Measurements from ENCODE around the gene ZNF697. TPM values are rescaled to one million over a fixed set of nuclear protein-coding genes. Genes with fewer than 3 reads are reported as not detected.
A peak's percentile ranks its signal among the peaks of the same experiment; 100 is the strongest.

Gene ZNF697
- total and polyA plus RNA-seq, 2 donors (not counting 1 experiment from before 2014, with no cell fraction given) = not detected

DNA sequence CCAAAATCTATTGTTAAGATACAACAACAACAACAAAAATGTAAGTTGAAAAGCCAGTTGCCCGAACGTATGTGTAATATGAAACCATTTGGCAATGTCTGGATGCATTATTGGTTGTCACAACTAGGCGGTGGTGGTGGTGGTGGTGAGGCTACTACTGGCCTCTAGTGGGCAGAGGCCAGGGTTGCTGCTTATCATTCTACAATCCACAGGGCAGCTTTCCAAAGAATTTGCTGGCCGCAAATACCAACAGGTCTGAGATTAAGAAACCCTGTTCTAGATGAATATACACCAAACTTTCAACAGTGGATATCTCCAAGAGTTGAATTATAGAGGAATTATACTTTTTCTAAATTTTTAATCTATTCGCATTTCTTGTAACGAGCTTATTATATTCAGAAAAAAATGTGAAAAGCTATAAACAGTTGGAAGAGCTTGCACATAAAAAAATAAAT, 26.8 kb upstream of the ZNF697 start:
- Histone ChIP-seq H3K27ac (ENCODE audit: low read length in 2 of 2) (no peak overlapping the region), H4K20me1 (ENCODE audit: control insufficient read depth, insufficient read depth, low read length, poor library complexity, severe bottlenecking) (no peaks in the 10 kb centered on the region), H3K79me2 (ENCODE audit: control insufficient read depth, insufficient read depth, low read length) (no peaks in the 10 kb centered on the region), H3K4me3 (ENCODE audit: control extremely low read depth in 1 of 5, extremely low read depth in 1 of 5, insufficient read depth in 1 of 5, low read depth in 2 of 5, low read length in 4 of 5) (peak overlapping the region in 1 of 5 experiments; percentile 49), H3K36me3 (replicated peaks in 1 of 2; ENCODE audit: control extremely low read depth in 1 of 2, control insufficient read depth in 1 of 2, extremely low read depth in 1 of 2, insufficient read depth in 2 of 2, low read length in 1 of 2) (no peaks in the 10 kb centered on the region), H3K4me1 (ENCODE audit: control insufficient read depth in 2 of 2, insufficient read depth in 2 of 2, low read length in 2 of 2) (peaks cover 6 to 11% of the 10 kb centered on the region in 2 donors), H2AFZ (ENCODE audit: insufficient read depth, low read depth, low read length, poor library complexity, severe bottlenecking) (peak overlapping the region; percentile 50), H3K9ac (ENCODE audit: low read length) (peak overlapping the region; percentile 58), H3K27me3 (replicated peaks in 1 of 4; ENCODE audit: control extremely low read depth in 1 of 4, control insufficient read depth in 3 of 4, insufficient read depth in 4 of 4, low read length in 3 of 4) (peaks cover 0 to 14% (median 6%) of the 10 kb centered on the region in 4 experiments), H3K4me2 (replicated peaks; ENCODE audit: low read depth, low read length, poor library complexity, severe bottlenecking) (peak overlapping the region; percentile 65), H3K9me3 (ENCODE audit: control extremely low read depth in 1 of 3, control insufficient read depth in 2 of 3, insufficient read depth in 1 of 3, low read length in 2 of 3) (no peaks in the 10 kb centered on the region)
- WGBS (ENCODE audit: insufficient coverage) = no CpG with 5 or more reads among the region's 6 CpGs
- no peaks in the 10 kb centered on the region for H3K9me3 Mint-ChIP-seq (ENCODE audit: insufficient read depth)
- peak; percentile 51 for ATAC-seq (ENCODE audit: low read depth)
- POLR2A ChIA-PET = no interaction called here
- H3K27me3 Mint-ChIP-seq = peaks cover 35% of the 10 kb centered on the region
- peak; percentile 36 for DNase-seq
- intact Hi-C loops (cut with micrococcal nuclease) = loop anchor here (1.0 to 10.0 kb wide), 3 partner anchors 69 to 1520 kb away; no protein-coding TSS in a partner anchor
- CTCF ChIA-PET = interaction anchor here (0.6 to 4.5 kb wide), 19 partner anchors 9 to 534 kb away, joined by 3 to 25 read pairs (median 5); no protein-coding TSS in a partner anchor
- H3K4me1 Mint-ChIP-seq = peaks cover 8% of the 10 kb centered on the region
- H3K4me3 Mint-ChIP-seq = peak overlapping the region; percentile 29
- no peak overlapping the region for H3K27ac Mint-ChIP-seq
- no peak for TF ChIP-seq EZH2 (IDR thresholded peaks at IDR 0.05; ENCODE audit: borderline replicate concordance, insufficient read depth, low read depth, low read length, poor library complexity, severe bottlenecking)
- TF ChIP-seq, protein P1, sequence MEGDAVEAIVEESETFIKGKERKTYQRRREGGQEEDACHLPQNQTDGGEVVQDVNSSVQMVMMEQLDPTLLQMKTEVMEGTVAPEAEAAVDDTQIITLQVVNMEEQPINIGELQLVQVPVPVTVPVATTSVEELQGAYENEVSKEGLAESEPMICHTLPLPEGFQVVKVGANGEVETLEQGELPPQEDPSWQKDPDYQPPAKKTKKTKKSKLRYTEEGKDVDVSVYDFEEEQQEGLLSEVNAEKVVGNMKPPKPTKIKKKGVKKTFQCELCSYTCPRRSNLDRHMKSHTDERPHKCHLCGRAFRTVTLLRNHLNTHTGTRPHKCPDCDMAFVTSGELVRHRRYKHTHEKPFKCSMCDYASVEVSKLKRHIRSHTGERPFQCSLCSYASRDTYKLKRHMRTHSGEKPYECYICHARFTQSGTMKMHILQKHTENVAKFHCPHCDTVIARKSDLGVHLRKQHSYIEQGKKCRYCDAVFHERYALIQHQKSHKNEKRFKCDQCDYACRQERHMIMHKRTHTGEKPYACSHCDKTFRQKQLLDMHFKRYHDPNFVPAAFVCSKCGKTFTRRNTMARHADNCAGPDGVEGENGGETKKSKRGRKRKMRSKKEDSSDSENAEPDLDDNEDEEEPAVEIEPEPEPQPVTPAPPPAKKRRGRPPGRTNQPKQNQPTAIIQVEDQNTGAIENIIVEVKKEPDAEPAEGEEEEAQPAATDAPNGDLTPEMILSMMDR (IDR thresholded peaks at IDR 0.05) = no peak

- DNase-seq (no peak), ATAC-seq (ENCODE audit: low read depth) (no peak)
- Histone ChIP-seq H3K9me3 (ENCODE audit: control extremely low read depth in 1 of 3, control insufficient read depth in 2 of 3, insufficient read depth in 1 of 3, low read length in 2 of 3) (no peaks in the 10 kb centered on the region), H3K4me2 (replicated peaks; ENCODE audit: low read depth, low read length, poor library complexity, severe bottlenecking) (no peak overlapping the region), H3K27me3 (replicated peaks in 1 of 4; ENCODE audit: control extremely low read depth in 1 of 4, control insufficient read depth in 3 of 4, insufficient read depth in 4 of 4, low read length in 3 of 4) (peaks cover 0 to 14% (median 6%) of the 10 kb centered on the region in 4 experiments), H2AFZ (ENCODE audit: insufficient read depth, low read depth, low read length, poor library complexity, severe bottlenecking) (no peak overlapping the region), H3K27ac (ENCODE audit: low read length in 2 of 2) (no peak overlapping the region), H3K36me3 (replicated peaks in 1 of 2; ENCODE audit: control extremely low read depth in 1 of 2, control insufficient read depth in 1 of 2, extremely low read depth in 1 of 2, insufficient read depth in 2 of 2, low read length in 1 of 2) (no peaks in the 10 kb centered on the region), H3K4me1 (ENCODE audit: control insufficient read depth in 2 of 2, insufficient read depth in 2 of 2, low read length in 2 of 2) (peaks cover 6 to 11% of the 10 kb centered on the region in 2 donors), H3K79me2 (ENCODE audit: control insufficient read depth, insufficient read depth, low read length) (no peaks in the 10 kb centered on the region), H3K4me3 (ENCODE audit: control extremely low read depth in 1 of 5, extremely low read depth in 1 of 5, insufficient read depth in 1 of 5, low read depth in 2 of 5, low read length in 4 of 5) (no peak overlapping the region), H4K20me1 (ENCODE audit: control insufficient read depth, insufficient read depth, low read length, poor library complexity, severe bottlenecking) (no peaks in the 10 kb centered on the region), H3K9ac (ENCODE audit: low read length) (no peak overlapping the region)
- Mint-ChIP-seq H3K9me3 (ENCODE audit: insufficient read depth) (no peaks in the 10 kb centered on the region), H3K4me1 (peaks cover 8% of the 10 kb centered on the region), H3K4me3 (no peak overlapping the region), H3K27me3 (peaks cover 31% of the 10 kb centered on the region), H3K27ac (no peak overlapping the region)
- no peak for TF ChIP-seq EZH2 (IDR thresholded peaks at IDR 0.05; ENCODE audit: borderline replicate concordance, insufficient read depth, low read depth, low read length, poor library complexity, severe bottlenecking)
- TF ChIP-seq, protein P1 (IDR thresholded peaks at IDR 0.05) = no peak
- ChIA-PET CTCF (interaction anchor here (1.1 to 4.5 kb wide), 8 partner anchors 14 to 533 kb away, joined by 3 to 25 read pairs (median 6); no protein-coding TSS in a partner anchor), POLR2A (no interaction called here)
- 98% methylated on average over 3 of the region's 4 CpGs for WGBS (ENCODE audit: insufficient coverage)
- intact Hi-C loops (cut with micrococcal nuclease) = loop anchor here (10.0 kb wide), 2 partner anchors 399 to 1519 kb away; no protein-coding TSS in a partner anchor
Observed at GRCh38 chr1:119674111-119674526, 26.1 kb upstream of the ZNF697 start.

All from B cell (primary cell).